GM12878 (cell line): ENCODE results near the gene ARMC2. TPM values are rescaled to one million over a fixed set of nuclear protein-coding genes. Genes with fewer than 3 reads are reported as not detected.
A peak's percentile ranks its signal among the peaks of the same experiment; 100 is the strongest.

Experiments used
- ATAC-seq: fragments of 200-7000 bp; cut with Tn5 transposase; 3 replicates; pipeline ENCODE4 v1.9.1; 2020; ENCODE audit warnings: mild to moderate bottlenecking, moderate library complexity
- BruUV-seq: library from RNA; stranded (reverse); fragments of 400-500 nt; replicated peaks from 2 replicates; lab custom pipeline; 2021; lab: Mats Ljungman, UMichigan
- CTCF ChIA-PET: fragments of 300-600 bp; sonication (Branson Sonifier 250); formaldehyde crosslinking; extraction: SDS; loops from one replicate; lab custom pipeline; 2021; ENCODE audit warnings: inconsistent platforms; lab: Yijun Ruan, JAX
- POLR2A ChIA-PET: fragments of 350-600 bp; formaldehyde crosslinking; extraction: SDS; loops from one replicate; lab custom pipeline; 2021; ENCODE audit warnings: inconsistent platforms; lab: Charles Lee
- RAD21 ChIA-PET: fragments of 300-600 bp; sonication (Branson Sonifier 250); formaldehyde crosslinking; loops from one replicate; lab custom pipeline; 2023; ENCODE audit warnings: antibody characterized with exemption; ENCODE audit not compliant: unreplicated experiment; lab: Charles Lee
- SMC1A ChIA-PET: fragments of 300-600 bp; sonication (Branson Sonifier 250); formaldehyde crosslinking; loops from one replicate; lab custom pipeline; 2023; ENCODE audit not compliant: unreplicated experiment, uncharacterized antibody; lab: Charles Lee
- DNase-seq: peaks from one replicate; pipeline ENCODE4 v3.0.0-alpha.2; 2011; ENCODE audit warnings: low read depth, low spot score
- FAIRE-seq: peaks from 3 replicates; lab custom pipeline; 2011; peaks lifted over from hg19 to GRCh38; lab: Jason Lieb, UNC
- H2AFZ ChIP-seq: 2 replicates; pipeline ENCODE4 v1.6.0; 2011; ENCODE audit warnings: low read depth, low read length, control low read depth; ENCODE audit not compliant: control insufficient read depth
- H3K27ac ChIP-seq: 2 replicates; pipeline ENCODE4 v1.5.1; 2011; ENCODE audit warnings: control low read depth; ENCODE audit not compliant: control insufficient read depth, insufficient read depth
- H3K27me3 ChIP-seq, 2 experiments: replicated peaks in 1 of 2; 2 replicates each; pipeline versions ENCODE4 v1.6.0 to v1.6.1; 2011; ENCODE audit warnings: low read length in 1 of 2; ENCODE audit not compliant: control insufficient read depth in 2 of 2, insufficient read depth in 2 of 2
- H3K36me3 ChIP-seq, 2 experiments: 2 replicates each; pipeline ENCODE4 v1.5.1; 2011; ENCODE audit warnings: low read length in 1 of 2; ENCODE audit not compliant: control insufficient read depth in 2 of 2, insufficient read depth in 2 of 2
- H3K4me1 ChIP-seq: 2 replicates; pipeline ENCODE4 v1.6.1; 2011; ENCODE audit warnings: mild to moderate bottlenecking, low read length, moderate library complexity, mixed read lengths; ENCODE audit not compliant: control insufficient read depth, insufficient read depth
- H3K4me2 ChIP-seq: 2 replicates; pipeline ENCODE4 v1.6.0; 2011; ENCODE audit warnings: control low read depth; ENCODE audit not compliant: control insufficient read depth, insufficient read depth
- H3K4me3 ChIP-seq: fragments of 200-600 bp; sonication (generic); 2 replicates; pipeline ENCODE4 v1.5.1; 2016
- H3K79me2 ChIP-seq: 2 replicates; pipeline ENCODE4 v1.6.0; 2011; ENCODE audit warnings: low read length; ENCODE audit not compliant: control insufficient read depth, insufficient read depth
- H3K9ac ChIP-seq: 2 replicates; pipeline ENCODE4 v1.8.0; 2011; ENCODE audit warnings: low read length, control low read depth, mixed read lengths; ENCODE audit not compliant: control insufficient read depth, insufficient read depth
- H3K9me3 ChIP-seq: replicated peaks from 3 replicates; pipeline ENCODE4 v1.5.1; 2011; ENCODE audit warnings: mild to moderate bottlenecking, low read length; ENCODE audit not compliant: control insufficient read depth, insufficient read depth
- H4K20me1 ChIP-seq: 2 replicates; pipeline ENCODE4 v1.6.0; 2011; ENCODE audit not compliant: control insufficient read depth, insufficient read depth
- CHD1 ChIP-seq: IDR thresholded peaks from 2 replicates; pipeline ENCODE4 v1.6.1; 2012; ENCODE audit warnings: low read depth, low read length, improper control_type of control experiment
- CUX1 ChIP-seq: IDR thresholded peaks from 2 replicates; pipeline ENCODE4 v1.6.1; 2012; ENCODE audit warnings: improper control_type of control experiment, low read depth, low read length; ENCODE audit not compliant: insufficient replicate concordance
- EP300 ChIP-seq, 2 experiments: fragments of 150-350 bp in 1 of 2; IDR thresholded peaks; 2 replicates each; pipeline ENCODE4 v1.6.1; 2011 to 2012; ENCODE audit warnings: low read depth in 2 of 2, low read length in 2 of 2, borderline replicate concordance in 1 of 2, improper control_type of control experiment in 1 of 2, inconsistent platforms in 1 of 2; ENCODE audit not compliant: control insufficient read depth in 1 of 2
- KAT2A ChIP-seq: conservative IDR thresholded peaks from 2 replicates; pipeline ENCODE4 v1.6.1; 2011; ENCODE audit warnings: low read depth, low read length; ENCODE audit not compliant: control insufficient read depth
- KLF5 ChIP-seq: fragments of 450-650 bp; IDR thresholded peaks from 2 replicates; pipeline ENCODE4 v1.6.1; 2014; ENCODE audit warnings: mild to moderate bottlenecking; ENCODE audit not compliant: partially characterized antibody
- MEF2A ChIP-seq: IDR thresholded peaks from 2 replicates; pipeline ENCODE4 v1.6.1; 2011; ENCODE audit warnings: low read depth, mild to moderate bottlenecking, low read length, moderate library complexity; ENCODE audit not compliant: insufficient read depth
- MEF2B ChIP-seq: fragments of 450-650 bp; IDR thresholded peaks from 2 replicates; pipeline ENCODE4 v1.6.1; 2018; ENCODE audit warnings: mild to moderate bottlenecking, moderate library complexity; ENCODE audit not compliant: partially characterized antibody, poor library complexity, severe bottlenecking
- NFYB ChIP-seq: IDR thresholded peaks from 2 replicates; pipeline ENCODE4 v1.6.1; 2011; ENCODE audit warnings: low read depth, mild to moderate bottlenecking, low read length, improper control_type of control experiment, moderate library complexity; ENCODE audit not compliant: insufficient read depth
- POLR2AphosphoS2 ChIP-seq: IDR thresholded peaks from 2 replicates; pipeline ENCODE4 v1.6.1; 2011; ENCODE audit warnings: low read depth, mild to moderate bottlenecking, low read length, improper control_type of control experiment, moderate library complexity
- SMAD5 ChIP-seq: IDR thresholded peaks from 2 replicates; pipeline ENCODE4 v1.6.1; 2016; ENCODE audit warnings: antibody characterized with exemption, low read depth
- STAT3 ChIP-seq: IDR thresholded peaks from 2 replicates; pipeline ENCODE4 v1.6.1; 2011; ENCODE audit warnings: low read depth, low read length, improper control_type of control experiment
- ZBTB4 ChIP-seq: fragments of 450-650 bp; formaldehyde crosslinking; IDR thresholded peaks from 2 replicates; pipeline ENCODE4 v1.4.0; 2022; ENCODE audit warnings: mild to moderate bottlenecking, moderate library complexity
- ZNF384 ChIP-seq: IDR thresholded peaks from 2 replicates; pipeline ENCODE4 v1.6.1; 2012; ENCODE audit warnings: low read depth, mild to moderate bottlenecking, low read length, improper control_type of control experiment, borderline replicate concordance
- ZSCAN29 ChIP-seq: fragments of 450-650 bp; IDR thresholded peaks from 2 replicates; pipeline ENCODE4 v1.6.1; 2017; ENCODE audit warnings: mild to moderate bottlenecking, moderate library complexity
- WGBS: methylation state at CpG from one replicate; pipeline ENCODE4 v1.1.6; 2016; ENCODE audit warnings: low lambda C conversion rate; ENCODE audit not compliant: insufficient replicate concordance, insufficient coverage; ENCODE audit errors: missing lambda C conversion rate; 5-methylcytosine and 5-hydroxymethylcytosine counted together
- in situ Hi-C: fragments of 300-500 bp; cut with MboI; formaldehyde crosslinking; loops from 9 replicates; pipeline ENCODE4 v1.14.3; 2018; ENCODE audit warnings: mixed read lengths
- intact Hi-C: fragments of 100-400 bp; cut with micrococcal nuclease; formaldehyde crosslinking; loops from one replicate; pipeline ENCODE4 v1.14.2; 2022; ENCODE audit not compliant: unreplicated experiment
- polyA plus RNA-seq, 11 experiments: library from polyadenylated mRNA; depleted of rRNA in 4 of 11; unstranded in 6 of 11; stranded (reverse) in 5 of 11; fragments of >200 nt; fragmentation: Nextera tagmentation in 4 of 11; fragmentation: Illumina TruSeq in 1 of 11; extraction: Ambion mirVana in 4 of 11; extraction: Trizol in 1 of 11; gene quantifications; 1 replicate in 1 of 11; 2 replicates in 10 of 11; pipeline versions ENCODE4 v1.2.1 to v1.2.3, GENCODE V29; 2011 to 2016; ENCODE audit warnings: inconsistent platforms in 2 of 11, missing spikeins in 2 of 11, low read depth in 1 of 11
- total RNA-seq, 4 experiments: library from RNA; depleted of rRNA in 3 of 4; stranded (reverse); fragments of >200 nt in 3 of 4; fragmentation: Illumina TruSeq in 1 of 4; extraction: Trizol in 1 of 4; gene quantifications; 2 replicates each; pipeline versions ENCODE4 v1.2.1 to v1.2.3, GENCODE V29; 2013 to 2021

Gene ARMC2
- total and polyA plus RNA-seq, 10 of the 15 experiments (the other 5 are each of a cell fraction or from before 2014, with no cell fraction given), result 0.06 to 0.33 (median 0.21) TPM; not detected in 5

GRCh38 chr6:108896111-108896661 lies 48.0 kb downstream of the ARMC2 start (continued):
- TF ChIP-seq CUX1, result no peak
- TF ChIP-seq NFYB, result peak; percentile 56; the same call in 1 of the 2 replicates
- TF ChIP-seq EP300 (IDR thresholded peaks at IDR 0.05; ENCODE audit: borderline replicate concordance in 1 of 2, control insufficient read depth in 1 of 2, low read depth in 2 of 2, low read length in 2 of 2), result peak in 1 of 2 experiments; percentile 34; a peak in 1 of 4 replicates
- peak; percentile 54 for TF ChIP-seq MEF2B

- CTCF ChIA-PET, result interaction anchor here (1.2 kb wide), 1 partner anchor 176 kb away, joined by 3 read pairs; no protein-coding TSS in a partner anchor
- Histone ChIP-seq H3K4me1 (no peaks in the 10 kb centered on the region), H3K9ac (no peak overlapping the region), H3K36me3 (no peaks in the 10 kb centered on the region), H3K4me3 (no peak overlapping the region), H3K9me3 (no peaks in the 10 kb centered on the region; the same call in 2 of the 3 replicates), H3K79me2 (no peaks in the 10 kb centered on the region), H4K20me1 (no peaks in the 10 kb centered on the region), H3K27ac (no peak overlapping the region), H3K4me2 (no peak overlapping the region), H3K27me3 (peaks cover 3 to 4% of the 10 kb centered on the region in 2 experiments; a peak in 2 of 4 replicates), H2AFZ (no peak overlapping the region)
- in situ Hi-C loops, result no loop called here
- DNase-seq, result no peak
- no peak for FAIRE-seq
- RAD21 ChIA-PET, result no interaction called here
- BruUV-seq, result no TSS peak
- POLR2A ChIA-PET, result no interaction called here
- SMC1A ChIA-PET, result no interaction called here
- intact Hi-C loops, result no loop called here
- 25% methylated on average over 1 of the region's 1 CpG for WGBS
- ATAC-seq, result no peak
- no peak for TF ChIP-seq ZSCAN29
- TF ChIP-seq KLF5, result no peak
- no peak for TF ChIP-seq MEF2A
- TF ChIP-seq ZBTB4 (CRISPR knock-in tag), result no peak
- no peak for TF ChIP-seq POLR2AphosphoS2
- TF ChIP-seq SMAD5, result no peak
- no peak for TF ChIP-seq CHD1
- no peak for TF ChIP-seq KAT2A
- TF ChIP-seq STAT3, result no peak
- TF ChIP-seq EP300 (IDR thresholded peaks at IDR 0.05; ENCODE audit: borderline replicate concordance in 1 of 2, control insufficient read depth in 1 of 2, low read depth in 2 of 2, low read length in 2 of 2), result no peak
- TF ChIP-seq ZNF384, result no peak
Measured at GRCh38 chr6:108897371-108897770, 49.1 kb downstream of the ARMC2 start.
